Left forelimb (tissue), 1 donor: Measurements from ENCODE around the gene CCDC136.

Experiments
- DNase-seq: peaks from one replicate; pipeline ENCODE4 v3.0.0-alpha.2; 2018; ENCODE audit warnings: low spot score

Gene CCDC136

DNA sequence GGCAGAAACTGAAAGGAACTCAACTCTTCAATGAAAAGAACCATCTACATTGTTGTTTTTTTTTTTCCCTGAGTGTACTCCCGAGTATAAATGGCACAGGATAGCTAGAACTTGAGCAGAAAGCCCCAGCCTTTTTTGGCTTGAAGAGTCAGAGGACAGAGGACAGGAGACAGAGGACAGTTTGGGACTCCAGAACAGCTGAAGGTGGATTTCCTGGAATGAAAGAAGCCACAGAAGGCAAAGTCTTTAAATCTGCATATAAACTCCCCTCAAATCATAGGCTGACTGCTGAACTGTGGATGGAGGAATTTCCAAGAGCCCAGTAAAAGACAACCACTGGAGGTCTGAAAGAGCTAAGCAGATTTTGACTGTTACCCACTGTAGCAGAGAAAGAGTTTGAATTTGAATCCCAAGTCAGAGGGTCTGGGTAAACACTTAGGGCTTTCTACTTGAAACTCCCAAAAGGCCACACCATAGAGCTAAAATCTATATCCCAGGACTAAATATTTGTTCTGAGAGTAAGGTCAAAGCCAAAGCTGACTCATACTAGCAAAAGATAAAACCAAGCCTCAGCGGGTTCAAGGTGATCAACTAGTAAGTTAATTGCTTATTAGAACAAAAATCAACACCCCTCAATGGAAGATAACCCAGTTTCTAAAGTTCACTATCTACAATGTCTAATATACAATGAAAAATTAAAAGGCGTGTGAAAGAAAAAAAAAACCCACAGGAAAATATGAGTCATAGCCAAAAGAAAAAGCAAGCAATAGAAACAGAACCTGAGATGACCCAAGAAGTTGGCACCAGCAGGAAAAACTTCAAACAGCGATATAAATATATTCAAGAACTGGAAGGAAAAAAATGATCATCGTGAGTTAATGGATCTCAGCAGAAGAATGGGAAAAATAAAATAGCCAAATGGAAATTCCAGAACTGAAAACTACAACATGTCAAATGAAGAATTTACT is 14.3 kb upstream of the CCDC136 start:
- DNase-seq, result no peak

DNA sequence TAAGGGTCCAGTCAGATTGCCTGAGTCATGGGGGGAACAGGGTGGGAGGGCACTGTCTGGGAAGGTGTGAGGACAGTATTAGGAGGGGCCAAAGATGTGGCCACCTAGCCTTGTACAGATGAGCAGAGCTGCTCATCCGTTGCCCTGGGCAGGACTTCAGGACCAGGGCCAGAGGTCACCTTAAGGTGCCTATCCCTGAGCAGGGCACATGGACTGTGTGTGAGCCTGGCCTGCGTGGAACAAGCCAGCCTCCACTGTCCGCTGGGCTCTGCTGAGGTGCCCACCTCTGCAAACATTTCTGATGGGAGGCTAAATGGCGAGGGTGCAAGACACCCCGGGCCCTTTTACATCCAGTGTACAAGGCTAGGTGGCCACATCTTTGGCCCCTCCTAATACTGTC is 12.8 kb upstream of the CCDC136 start:
- DNase-seq, result no peak

DNA sequence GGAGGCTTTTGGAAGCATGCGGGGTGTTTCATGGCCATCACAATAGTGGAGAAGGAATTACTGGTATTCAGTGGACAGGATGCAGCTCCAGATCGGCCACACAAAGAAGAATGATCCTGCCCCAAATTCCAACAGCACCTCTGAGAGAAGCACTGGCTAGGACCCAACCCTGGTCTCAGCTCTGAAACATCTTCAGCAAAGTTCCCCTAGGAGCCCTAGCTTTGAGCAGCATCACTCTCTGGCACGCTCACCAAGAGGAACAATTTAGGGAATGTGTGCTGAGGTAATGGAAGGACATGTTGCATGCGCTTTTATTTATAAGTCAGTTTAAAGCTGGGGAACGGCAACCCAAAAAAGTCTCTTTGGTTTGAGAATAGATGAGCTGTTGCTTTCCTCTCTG is 10.6 kb upstream of the CCDC136 start:
- no peak for DNase-seq

DNA sequence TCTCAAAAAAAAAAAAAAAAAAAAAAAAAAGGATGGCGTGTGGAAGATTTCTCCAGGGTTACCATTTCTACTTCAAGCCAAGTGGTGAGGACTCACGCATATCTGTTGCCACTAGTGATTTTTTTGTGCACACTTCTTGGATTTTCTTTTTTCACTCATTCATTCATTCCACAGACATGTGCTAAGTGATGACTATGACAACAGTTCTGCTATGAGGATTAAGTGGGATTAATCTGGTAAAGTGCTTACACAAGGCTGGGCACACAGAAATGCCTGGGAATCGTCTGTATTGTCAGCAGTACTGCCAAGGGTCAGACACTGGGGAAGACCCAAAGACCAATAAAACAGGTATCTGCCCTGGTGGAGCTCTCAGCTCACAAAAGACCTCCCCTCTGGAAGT is 9.9 kb upstream of the CCDC136 start:
- DNase-seq, result no peak

DNA sequence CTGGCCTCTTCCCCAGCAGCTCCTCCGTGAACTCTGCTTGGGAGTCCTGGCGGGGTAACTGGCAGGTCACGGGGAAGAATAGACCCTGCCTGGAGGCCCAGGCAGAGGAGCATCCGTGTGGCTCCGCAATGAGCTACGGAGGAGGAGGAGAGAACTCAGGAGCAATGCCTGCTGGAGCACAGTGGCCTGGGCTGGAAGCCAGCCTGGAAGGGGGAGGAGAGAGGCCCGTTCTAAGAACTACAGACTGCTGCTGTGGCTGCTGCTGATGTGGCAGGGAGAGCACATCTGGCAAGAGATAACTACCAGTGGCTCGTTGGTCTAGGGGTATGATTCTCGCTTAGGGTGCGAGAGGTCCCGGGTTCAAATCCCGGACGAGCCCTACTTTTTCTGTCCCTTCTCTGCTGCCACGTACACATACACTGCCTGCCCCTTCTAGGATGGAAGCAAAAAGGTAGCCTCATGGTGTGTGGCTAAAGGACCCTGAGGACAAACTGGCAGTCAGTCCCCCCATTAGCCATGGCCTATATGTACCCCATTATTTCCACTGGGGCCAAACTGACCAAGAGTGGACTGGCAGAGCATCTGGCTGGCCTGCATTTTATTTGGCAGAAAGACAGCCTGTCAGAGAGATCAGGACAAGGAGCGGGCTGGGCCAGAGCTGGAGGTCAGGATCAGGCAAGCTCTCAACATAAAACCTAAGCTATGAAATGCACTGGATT is 8.5 kb upstream of the CCDC136 start:
- peak; percentile 90 for DNase-seq

DNA sequence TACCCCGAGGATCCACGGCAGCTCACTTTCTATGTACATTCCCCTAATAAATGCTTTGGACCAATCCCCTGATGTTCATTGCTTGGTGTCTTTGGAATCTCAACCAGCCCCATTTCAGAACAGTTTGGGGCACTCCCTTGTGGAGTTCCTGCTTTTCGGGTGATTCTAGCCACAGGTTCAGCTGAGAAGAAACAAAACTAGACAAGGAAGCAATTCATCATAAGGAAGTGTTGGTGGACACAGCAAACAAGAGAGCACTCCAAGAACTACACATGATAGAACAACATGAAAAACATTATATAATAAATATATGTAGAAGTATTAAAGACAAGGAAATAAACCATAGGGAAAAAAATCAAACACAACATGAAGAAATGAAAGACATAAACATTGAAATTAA is 6.0 kb upstream of the CCDC136 start:
- no peak for DNase-seq

DNA sequence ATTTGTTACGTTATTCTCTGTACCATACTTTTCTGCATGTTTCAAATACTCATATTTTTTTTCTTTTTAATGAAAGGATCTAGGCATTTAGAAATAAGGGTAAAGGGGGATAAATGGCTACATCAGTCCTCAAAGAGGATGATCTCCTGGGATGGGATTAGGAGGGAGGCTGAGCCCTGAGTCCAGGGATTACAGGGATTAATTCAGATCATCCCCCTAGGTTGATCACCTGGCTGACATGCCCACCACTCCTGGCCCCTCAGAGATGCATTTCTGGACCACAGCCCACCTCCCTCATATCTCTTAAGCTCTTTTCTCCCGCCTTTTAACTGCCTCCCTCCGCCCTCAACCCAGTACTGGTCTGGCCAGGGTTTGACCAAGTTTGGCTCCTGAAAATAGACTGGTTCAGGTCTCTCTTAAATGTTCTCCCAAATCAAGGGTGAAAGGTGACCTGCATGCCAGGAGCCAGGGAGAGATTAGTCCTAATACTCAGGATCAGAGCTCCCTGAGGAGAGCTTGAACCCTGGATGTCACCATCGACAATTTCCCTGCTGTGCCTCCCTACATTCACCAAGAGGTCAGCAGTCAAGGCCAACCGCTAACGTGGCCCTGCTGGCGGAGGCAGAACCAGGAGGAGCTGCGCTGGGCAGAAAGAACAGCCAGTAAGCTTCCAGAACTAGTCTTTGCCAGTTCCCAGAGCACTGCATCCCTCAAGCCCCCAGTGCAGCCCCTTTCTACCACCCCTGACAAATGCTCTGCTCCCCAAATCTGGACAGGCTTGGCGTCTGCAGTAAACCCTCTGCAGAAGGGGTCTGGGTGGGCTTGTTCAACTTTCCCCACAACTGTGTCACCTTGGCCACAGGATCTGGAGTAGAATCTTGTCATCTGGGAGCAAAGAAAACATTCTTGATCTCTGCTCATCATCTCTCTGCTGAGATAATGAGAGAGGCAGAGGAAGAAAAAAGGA is 3.0 kb upstream of the CCDC136 start:
- DNase-seq, result no peak

DNA sequence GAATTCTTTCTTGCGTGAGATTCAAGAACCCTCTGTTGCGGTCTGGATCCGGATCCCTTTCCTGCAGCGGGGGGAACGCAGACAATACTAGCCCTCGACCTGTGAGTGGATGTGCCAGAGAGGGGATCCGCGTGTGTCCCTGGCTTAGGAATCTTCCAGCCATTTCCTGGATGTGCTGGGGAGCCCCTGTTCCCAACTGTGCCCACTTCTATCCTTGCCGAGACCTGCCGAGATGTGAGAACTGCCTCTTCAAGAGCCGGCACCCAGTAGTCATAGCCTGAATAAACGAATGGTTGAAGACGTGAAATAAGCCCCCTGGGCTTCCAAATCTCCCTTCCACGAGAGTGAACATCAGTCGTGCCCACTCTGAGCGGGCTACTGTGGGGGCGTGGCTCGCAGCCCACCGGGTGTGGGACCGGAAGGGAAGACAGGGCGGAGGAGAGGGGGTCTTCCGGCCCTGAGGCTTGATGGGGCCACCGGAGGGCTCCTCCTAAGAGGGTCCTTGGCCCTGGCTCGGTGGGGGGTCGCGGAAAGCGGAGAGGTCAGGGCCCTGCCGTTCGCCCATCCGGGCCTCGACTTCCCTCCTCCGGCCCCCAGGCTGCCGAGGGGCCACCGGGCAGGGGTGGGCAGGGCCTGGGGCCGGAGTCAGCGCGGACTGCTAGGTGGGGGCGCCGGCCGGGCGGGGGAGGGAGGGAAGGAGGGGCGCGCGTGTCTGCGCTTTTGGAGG is 1.3 kb upstream of the CCDC136 start:
- no peak for DNase-seq

DNA sequence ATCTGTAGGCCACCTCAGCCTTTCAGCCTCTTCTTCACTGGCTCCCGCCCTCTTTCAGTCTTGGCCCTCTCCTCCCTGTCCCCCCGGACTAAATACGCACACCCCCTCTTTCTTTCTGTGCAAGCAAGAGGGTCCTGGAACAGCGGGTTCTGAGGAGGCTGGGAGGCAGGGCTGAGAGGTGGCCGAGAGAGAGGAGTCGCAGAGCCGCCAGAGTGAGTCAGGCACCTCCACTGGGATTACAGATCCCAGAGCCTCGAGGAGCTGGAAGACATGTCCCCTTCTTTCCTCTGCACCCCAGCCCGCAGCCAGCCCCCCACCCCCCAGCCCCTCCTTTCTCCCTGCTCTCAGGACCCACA is 182 bp downstream of the CCDC136 start:
- no peak for DNase-seq

DNA sequence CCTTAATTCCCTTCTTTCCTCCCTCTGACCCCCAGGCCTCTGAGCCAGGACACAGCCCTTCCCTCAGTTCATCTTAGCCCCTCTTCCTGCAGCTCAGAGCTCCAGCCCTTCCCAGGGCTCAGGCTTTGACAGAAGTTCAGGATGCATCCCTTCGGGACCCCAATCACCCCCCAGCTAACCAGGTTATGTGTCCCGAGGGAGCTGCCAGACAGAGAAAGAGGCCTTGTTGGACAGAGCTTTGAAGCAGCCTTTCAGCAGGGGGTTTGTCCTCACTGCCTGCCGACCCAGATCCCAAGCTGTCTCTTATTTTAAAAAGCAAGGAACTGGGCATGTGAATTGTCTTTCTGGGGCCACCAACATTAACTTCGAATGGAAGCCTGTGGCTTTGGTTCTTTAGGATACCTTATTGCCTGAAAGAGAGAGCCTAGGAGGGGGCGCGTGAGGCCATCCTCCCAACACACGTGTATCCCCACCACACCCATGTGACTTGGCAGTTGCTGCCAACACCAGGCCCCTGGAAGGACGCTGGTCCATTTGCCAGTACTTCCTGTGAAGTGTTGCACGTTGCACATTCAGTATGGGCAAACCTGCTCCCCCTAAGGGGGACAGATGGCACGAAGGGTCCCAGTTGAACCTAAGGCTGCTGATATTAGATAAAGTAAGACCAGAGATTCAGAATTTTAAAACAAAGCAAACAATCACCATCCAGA is 858 bp downstream of the CCDC136 start:
- no peak for DNase-seq

DNA sequence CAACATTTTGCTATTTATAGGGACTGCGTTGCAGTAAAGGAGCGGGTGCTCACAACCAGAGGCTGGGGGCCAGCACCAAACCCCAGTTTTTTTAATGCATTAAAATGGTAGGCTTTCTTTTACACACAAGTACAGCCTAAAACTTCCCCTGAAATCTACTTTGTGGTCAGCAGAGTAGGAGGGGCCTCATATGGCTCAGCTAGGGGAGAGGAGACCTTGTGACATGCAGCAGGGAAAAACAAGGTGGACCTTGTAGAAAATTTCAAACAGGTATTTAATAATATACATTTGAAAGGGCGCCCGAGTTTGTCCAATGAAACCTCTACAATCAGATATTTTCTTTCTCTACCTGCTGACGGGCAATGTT is 1.4 kb downstream of the CCDC136 start:
- no peak for DNase-seq

DNA sequence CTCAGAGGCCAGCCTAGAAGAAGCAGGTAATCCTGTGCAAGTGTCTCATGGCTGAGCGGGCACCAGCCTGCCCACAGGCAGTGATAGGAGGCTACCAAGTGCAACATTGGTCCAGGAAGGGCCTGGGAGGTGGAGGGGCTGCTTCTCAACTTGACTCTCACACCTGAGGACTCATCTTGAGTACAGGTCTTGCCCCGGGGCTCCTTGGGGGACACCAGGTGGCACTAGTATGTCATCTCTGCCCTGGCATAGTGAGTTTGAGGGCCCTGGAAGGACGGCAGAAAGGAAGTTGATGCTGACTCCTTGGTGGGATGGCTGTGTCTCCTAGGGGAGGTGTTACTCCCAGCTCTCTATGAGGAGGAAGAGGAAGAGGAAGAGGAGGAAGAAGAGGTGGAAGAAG is 2.3 kb downstream of the CCDC136 start:
- DNase-seq, result no peak

DNA sequence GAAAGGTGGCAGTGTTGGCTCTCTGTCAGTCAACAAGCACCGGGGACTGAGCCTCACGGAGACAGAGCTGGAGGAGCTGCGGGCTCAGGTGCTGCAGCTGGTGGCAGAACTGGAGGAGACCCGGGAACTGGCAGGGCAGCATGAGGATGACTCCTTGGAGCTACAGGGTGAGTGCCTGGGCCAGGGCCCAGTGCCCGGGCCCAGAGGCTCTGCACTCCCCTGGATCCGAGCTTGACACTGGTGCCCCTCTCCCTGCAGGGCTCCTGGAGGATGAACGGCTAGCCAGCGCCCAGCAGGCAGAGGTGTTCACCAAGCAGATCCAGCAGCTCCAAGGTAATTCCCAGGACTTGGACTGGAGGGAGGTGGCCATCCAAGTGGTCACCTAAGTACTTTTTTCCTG is 2.7 kb downstream of the CCDC136 start:
- no peak for DNase-seq

DNA sequence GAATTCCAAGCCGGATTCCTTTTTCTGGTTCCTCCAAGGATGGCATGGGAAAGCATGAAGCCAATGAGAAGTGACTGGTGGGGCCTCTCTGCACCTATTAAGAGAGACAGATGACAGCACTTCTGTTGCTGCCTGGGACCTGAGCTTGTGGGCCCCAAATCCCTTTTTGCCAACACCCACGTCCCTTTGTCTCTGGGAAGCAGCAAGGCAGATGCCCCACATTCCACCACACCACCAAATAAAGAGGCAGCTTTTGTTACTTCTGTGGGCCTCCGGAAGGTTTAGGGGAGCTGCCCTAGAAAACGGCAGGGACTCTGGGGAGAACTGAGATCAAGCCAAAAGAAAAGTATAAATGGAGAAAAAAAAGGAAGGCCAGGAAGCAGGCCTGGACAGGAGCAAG is 3.4 kb downstream of the CCDC136 start:
- DNase-seq, result no peak

DNA sequence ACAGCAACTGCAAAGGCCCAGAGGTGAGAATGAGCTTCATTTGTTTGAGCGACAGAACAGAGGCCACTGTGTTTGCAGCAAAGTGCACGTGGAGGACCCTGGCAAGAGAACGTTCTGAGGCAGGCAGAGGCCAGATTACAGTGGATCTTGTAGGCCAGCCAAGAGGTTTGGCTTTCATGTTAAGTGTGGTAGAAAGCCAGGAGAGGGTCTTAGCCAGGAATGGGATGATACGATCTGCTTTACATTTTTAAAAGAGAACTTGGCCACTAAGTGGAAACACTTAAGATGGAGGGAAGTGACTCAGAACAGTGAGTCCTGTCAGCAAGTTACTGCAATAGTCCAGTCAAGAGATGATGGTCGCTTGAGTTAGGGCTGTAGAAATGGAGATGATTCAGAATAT is 4.6 kb downstream of the CCDC136 start:
- DNase-seq, result no peak

DNA sequence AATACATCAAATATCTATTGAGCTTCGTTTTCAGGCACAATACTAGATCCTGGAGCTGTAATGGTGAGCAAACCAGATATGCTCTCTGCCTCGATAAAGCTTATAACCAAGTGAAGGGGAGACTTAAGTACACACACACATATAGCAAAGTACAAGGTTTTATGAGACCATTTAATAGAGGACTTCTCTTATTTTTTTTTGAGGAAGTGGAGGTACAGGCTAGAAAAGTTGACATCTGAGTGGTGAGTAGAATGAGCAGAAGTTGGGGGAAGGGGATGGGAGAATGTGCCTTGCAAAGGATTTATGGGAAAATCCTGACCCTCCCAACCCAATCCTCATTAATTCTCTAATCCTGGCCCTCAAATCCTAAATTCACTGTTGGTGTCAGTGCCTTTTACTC is 7.7 kb downstream of the CCDC136 start:
- no peak for DNase-seq

DNA sequence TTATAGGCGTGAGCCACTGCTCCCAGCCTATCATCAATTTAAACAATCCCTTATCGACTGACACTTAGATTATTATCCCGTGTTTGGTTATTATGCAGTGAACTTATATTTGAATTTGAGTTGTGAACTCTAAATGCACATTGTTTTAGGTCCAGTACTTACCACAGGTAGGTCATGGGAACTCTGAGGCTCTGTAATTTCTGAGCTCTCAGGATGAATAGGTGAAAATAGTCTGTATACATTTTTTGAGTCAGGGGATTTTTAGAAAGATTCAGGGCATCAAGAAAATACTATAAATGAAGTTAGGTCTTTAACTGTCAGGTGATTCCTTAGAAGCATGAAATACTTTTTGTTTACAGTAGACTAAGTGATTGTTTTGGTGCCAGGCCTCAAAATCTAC is 8.8 kb downstream of the CCDC136 start:
- no peak for DNase-seq

DNA sequence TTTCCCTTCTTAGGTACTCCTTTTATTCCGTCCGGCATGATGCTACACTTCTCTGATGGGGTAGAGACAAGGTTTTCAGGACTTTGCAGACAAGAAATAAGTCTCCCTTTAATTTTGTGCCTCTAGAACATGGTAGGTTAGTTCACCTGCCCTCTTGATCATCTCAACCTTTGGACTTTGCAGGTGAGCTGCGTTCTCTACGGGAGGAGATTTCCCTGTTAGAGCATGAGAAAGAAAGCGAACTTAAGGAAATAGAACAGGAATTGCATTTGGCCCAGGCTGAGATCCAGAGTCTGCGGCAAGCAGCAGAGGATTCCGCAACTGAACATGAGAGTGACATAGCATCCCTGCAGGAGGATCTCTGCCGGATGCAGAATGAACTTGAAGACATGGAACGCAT is 9.2 kb downstream of the CCDC136 start:
- no peak for DNase-seq

DNA sequence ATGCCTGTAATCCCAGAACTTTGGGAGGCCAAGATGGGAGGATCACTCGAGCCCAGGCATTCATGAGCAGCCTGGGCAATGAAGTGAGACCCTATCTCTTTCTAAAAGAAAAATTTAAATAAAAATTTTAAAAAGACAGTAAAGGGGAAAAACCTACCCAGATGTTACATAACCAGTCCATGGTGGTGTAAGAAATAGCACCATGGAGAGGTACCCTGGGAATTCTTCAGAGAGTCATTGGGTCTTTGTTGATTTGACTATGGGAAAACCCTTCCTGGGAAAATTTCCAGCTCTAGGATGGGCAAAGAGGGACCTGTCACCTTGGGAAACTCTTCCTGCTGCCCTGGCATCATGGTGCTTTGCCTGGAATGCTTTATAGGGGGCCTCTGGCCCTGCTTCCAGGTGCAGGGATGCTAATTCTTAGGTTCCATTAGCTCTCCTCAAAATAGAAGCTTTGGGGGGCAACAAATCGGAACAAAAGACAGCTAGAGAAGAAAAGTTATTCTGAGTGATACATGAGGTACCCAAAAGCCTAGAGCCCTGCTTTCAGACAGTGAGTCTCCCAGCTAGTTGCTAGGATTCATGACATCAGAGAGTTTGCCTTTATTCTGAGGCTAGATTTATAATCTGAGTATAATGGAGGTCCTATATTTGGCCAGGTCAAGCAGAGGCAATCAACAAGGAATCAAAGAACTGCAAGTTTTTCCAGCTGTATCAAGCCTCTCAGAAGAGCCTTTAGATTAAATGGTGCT is 10.1 kb downstream of the CCDC136 start:
- DNase-seq, result no peak

DNA sequence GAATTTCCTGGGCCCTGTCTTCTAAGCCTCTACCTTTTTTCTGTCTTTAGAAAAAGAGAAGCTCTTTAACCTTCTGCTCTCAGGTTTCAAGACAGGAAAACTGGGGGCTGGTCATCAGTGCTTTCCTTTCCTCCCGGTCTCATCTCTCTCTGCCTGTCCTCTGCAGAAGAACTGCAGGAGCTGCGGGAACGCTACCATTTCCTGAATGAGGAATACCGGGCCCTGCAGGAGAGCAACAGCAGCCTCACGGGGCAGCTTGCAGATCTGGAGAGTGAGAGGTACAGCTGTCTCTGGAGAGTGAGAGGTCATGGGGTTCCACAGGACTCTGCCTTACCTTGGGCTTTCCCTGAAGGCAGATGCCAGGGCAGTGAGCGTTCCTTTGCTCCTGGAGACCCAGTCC is 12.7 kb downstream of the CCDC136 start:
- DNase-seq, result no peak
